ENCODE data around the gene SH3BP4. TPM values are rescaled to one million over a fixed set of nuclear protein-coding genes. Genes with fewer than 3 reads are reported as not detected.

SH3BP4 gene
- total and polyA plus RNA-seq, 4 donors = 4.1 to 18.4 (median 12.2) TPM

DNA sequence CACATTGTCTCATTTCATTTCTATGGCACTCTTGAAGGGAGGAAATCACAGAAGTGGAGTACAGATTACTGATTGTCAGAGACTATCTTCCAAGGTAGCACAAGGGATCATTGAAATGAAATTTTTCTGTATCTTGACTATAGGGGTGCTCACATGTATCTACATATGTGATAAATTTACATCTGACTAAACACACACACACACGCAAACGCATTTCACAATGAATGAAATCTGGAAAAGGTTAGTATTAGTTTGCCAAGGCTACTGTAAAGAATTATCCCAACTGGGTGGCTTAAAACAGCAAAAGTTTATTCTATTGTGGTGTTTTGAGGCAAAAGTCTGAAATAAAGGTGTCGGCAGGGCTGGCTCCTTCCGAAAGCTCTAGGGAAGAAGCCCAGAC is 144.6 kb downstream of the SH3BP4 start:
- Histone ChIP-seq H3K4me3 (ENCODE audit: low read depth in 1 of 3, low read length in 3 of 3) (no peak overlapping the region), H3K27ac (ENCODE audit: low read depth in 1 of 2, low read length in 2 of 2) (no peak overlapping the region), H3K4me1 (ENCODE audit: control insufficient read depth in 4 of 4, insufficient read depth in 4 of 4, low read length in 3 of 4) (peaks cover 0 to 8% (median 3%) of the 10 kb centered on the region in 4 donors), H3K9ac (ENCODE audit: low read depth in 1 of 2, low read length in 2 of 2) (no peak overlapping the region), H3K9me3 (ENCODE audit: control insufficient read depth in 4 of 4, low read length in 3 of 4) (no peaks in the 10 kb centered on the region), H3K27me3 (ENCODE audit: control insufficient read depth in 4 of 4, insufficient read depth in 4 of 4, low read length in 3 of 4) (no peaks in the 10 kb centered on the region), H3K36me3 (ENCODE audit: control insufficient read depth in 4 of 4, insufficient read depth in 3 of 4, low read depth in 1 of 4, low read length in 3 of 4) (no peaks in the 10 kb centered on the region)
- TF ChIP-seq RAD21 (IDR thresholded peaks at IDR 0.05) = no peak
- no peak for TF ChIP-seq HNF4A (conservative IDR thresholded peaks at IDR 0.05)
- TF ChIP-seq, protein P1, sequence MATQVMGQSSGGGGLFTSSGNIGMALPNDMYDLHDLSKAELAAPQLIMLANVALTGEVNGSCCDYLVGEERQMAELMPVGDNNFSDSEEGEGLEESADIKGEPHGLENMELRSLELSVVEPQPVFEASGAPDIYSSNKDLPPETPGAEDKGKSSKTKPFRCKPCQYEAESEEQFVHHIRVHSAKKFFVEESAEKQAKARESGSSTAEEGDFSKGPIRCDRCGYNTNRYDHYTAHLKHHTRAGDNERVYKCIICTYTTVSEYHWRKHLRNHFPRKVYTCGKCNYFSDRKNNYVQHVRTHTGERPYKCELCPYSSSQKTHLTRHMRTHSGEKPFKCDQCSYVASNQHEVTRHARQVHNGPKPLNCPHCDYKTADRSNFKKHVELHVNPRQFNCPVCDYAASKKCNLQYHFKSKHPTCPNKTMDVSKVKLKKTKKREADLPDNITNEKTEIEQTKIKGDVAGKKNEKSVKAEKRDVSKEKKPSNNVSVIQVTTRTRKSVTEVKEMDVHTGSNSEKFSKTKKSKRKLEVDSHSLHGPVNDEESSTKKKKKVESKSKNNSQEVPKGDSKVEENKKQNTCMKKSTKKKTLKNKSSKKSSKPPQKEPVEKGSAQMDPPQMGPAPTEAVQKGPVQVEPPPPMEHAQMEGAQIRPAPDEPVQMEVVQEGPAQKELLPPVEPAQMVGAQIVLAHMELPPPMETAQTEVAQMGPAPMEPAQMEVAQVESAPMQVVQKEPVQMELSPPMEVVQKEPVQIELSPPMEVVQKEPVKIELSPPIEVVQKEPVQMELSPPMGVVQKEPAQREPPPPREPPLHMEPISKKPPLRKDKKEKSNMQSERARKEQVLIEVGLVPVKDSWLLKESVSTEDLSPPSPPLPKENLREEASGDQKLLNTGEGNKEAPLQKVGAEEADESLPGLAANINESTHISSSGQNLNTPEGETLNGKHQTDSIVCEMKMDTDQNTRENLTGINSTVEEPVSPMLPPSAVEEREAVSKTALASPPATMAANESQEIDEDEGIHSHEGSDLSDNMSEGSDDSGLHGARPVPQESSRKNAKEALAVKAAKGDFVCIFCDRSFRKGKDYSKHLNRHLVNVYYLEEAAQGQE (IDR thresholded peaks at IDR 0.05) = no peak
- TF ChIP-seq SP1 (IDR thresholded peaks at IDR 0.05) = no peak
- TF ChIP-seq JUND (IDR thresholded peaks at IDR 0.05) = no peak
- TF ChIP-seq, protein P2, sequence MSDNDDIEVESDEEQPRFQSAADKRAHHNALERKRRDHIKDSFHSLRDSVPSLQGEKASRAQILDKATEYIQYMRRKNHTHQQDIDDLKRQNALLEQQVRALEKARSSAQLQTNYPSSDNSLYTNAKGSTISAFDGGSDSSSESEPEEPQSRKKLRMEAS (IDR thresholded peaks at IDR 0.05) = no peak
- TF ChIP-seq YY1 (IDR thresholded peaks at IDR 0.05) = no peak
- no peak for TF ChIP-seq FOXA2 (IDR thresholded peaks at IDR 0.05)
- no peak for TF ChIP-seq ATF3 (IDR thresholded peaks at IDR 0.05)
- no peak for TF ChIP-seq NR2F2 (IDR thresholded peaks at IDR 0.05)
- no peak for TF ChIP-seq ZBTB33 (IDR thresholded peaks at IDR 0.05)
- TF ChIP-seq HNF4G (IDR thresholded peaks at IDR 0.05) = no peak
- TF ChIP-seq, protein P3, sequence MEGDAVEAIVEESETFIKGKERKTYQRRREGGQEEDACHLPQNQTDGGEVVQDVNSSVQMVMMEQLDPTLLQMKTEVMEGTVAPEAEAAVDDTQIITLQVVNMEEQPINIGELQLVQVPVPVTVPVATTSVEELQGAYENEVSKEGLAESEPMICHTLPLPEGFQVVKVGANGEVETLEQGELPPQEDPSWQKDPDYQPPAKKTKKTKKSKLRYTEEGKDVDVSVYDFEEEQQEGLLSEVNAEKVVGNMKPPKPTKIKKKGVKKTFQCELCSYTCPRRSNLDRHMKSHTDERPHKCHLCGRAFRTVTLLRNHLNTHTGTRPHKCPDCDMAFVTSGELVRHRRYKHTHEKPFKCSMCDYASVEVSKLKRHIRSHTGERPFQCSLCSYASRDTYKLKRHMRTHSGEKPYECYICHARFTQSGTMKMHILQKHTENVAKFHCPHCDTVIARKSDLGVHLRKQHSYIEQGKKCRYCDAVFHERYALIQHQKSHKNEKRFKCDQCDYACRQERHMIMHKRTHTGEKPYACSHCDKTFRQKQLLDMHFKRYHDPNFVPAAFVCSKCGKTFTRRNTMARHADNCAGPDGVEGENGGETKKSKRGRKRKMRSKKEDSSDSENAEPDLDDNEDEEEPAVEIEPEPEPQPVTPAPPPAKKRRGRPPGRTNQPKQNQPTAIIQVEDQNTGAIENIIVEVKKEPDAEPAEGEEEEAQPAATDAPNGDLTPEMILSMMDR (IDR thresholded peaks at IDR 0.05; ENCODE audit: low read depth, low read length, missing input control) = no peak
- TF ChIP-seq GABPA (IDR thresholded peaks at IDR 0.05 in 1 of 2, conservative IDR thresholded peaks at IDR 0.05 in 1 of 2) = no peak
- DNase-seq (ENCODE audit: low spot score) = no peak
- 97% methylated on average over 4 of the region's 4 CpGs for WGBS

DNA sequence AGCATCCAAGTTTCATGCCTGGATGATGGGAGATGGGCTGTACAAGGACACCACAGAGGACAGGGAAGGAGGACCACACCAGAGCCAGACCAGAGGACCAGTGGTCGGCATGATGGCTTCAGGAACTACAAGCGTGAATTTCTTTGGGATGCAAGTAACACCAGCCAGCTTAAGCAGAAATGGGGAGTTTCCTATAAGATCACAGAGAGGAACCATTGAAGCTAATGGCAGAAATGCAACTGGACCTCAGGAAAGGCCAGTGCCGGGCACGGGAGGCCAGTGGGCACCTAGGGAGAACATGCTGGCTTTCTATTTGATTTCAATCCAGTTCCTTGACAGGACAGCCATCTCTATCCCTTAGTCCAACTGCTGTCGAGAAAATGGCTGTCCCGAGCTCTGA is 145.4 kb downstream of the SH3BP4 start:
- WGBS = 88% methylated on average over 6 of the region's 6 CpGs
- TF ChIP-seq FOXA2 (IDR thresholded peaks at IDR 0.05) (no peak), HNF4G (IDR thresholded peaks at IDR 0.05) (no peak), RXRA (IDR thresholded peaks at IDR 0.05) (no peak), NR2F2 (IDR thresholded peaks at IDR 0.05) (no peak), RAD21 (IDR thresholded peaks at IDR 0.05) (no peak)
- TF ChIP-seq, protein P3 (IDR thresholded peaks at IDR 0.05; ENCODE audit: low read depth, low read length, missing input control) = no peak
- TF ChIP-seq, protein P1 (IDR thresholded peaks at IDR 0.05) = no peak
- no peak overlapping the region for H3K27ac ChIP-seq (ENCODE audit: low read depth in 1 of 2, low read length in 2 of 2)
- H3K27me3 ChIP-seq (ENCODE audit: control insufficient read depth in 4 of 4, insufficient read depth in 4 of 4, low read length in 3 of 4) = no peaks in the 10 kb centered on the region
- H3K4me3 ChIP-seq (ENCODE audit: low read depth in 1 of 3, low read length in 3 of 3) = no peak overlapping the region
- H3K9ac ChIP-seq (ENCODE audit: low read depth in 1 of 2, low read length in 2 of 2) = no peak overlapping the region
- no peak for DNase-seq (ENCODE audit: low spot score)
- H3K9me3 ChIP-seq (ENCODE audit: control insufficient read depth in 4 of 4, low read length in 3 of 4) = no peaks in the 10 kb centered on the region
- H3K4me1 ChIP-seq (ENCODE audit: control insufficient read depth in 4 of 4, insufficient read depth in 4 of 4, low read length in 3 of 4) = peaks cover 0 to 8% (median 3%) of the 10 kb centered on the region in 4 donors
- H3K36me3 ChIP-seq (ENCODE audit: control insufficient read depth in 4 of 4, insufficient read depth in 3 of 4, low read depth in 1 of 4, low read length in 3 of 4) = no peaks in the 10 kb centered on the region
